Kidney (tissue), 14 donors: ENCODE measurements around the gene NEDD4L. TPM values are rescaled to one million over a fixed set of nuclear protein-coding genes. Genes with fewer than 3 reads are reported as not detected.
"Not testable (repeated sequence)": the region's sequence is repeated elsewhere in the genome, so short reads cannot be mapped to it uniquely, and the experiment has no call there.

Experiments
- DNase-seq, 5 donors: peaks; one replicate each; pipeline ENCODE4 v3.0.0-alpha.2; 2013 to 2020
- FAIRE-seq: peaks from 2 replicates; lab custom pipeline; 2012; peaks lifted over from hg19 to GRCh38; lab: Jason Lieb, UNC
- H3K27ac ChIP-seq, 2 donors: one replicate each; pipeline ENCODE4 v1.7.0; 2013; ENCODE audit warnings: low read depth in 2 of 2, low read length in 2 of 2, inconsistent platforms in 1 of 2
- H3K27me3 ChIP-seq: one replicate; pipeline ENCODE4 v1.7.1; 2013; ENCODE audit warnings: low read length, inconsistent platforms; ENCODE audit not compliant: control insufficient read depth, insufficient read depth
- H3K36me3 ChIP-seq, 3 donors: one replicate each; pipeline versions ENCODE4 v1.7.0 to v1.7.1; 2013; ENCODE audit warnings: low read length in 3 of 3, control low read depth in 1 of 3, inconsistent platforms in 1 of 3; ENCODE audit not compliant: insufficient read depth in 3 of 3, control insufficient read depth in 2 of 3
- H3K4me1 ChIP-seq, 3 donors: one replicate each; pipeline versions ENCODE4 v1.7.0 to v1.7.1; 2013; ENCODE audit warnings: low read length in 3 of 3, inconsistent platforms in 1 of 3, low read depth in 1 of 3; ENCODE audit not compliant: control insufficient read depth in 2 of 3, insufficient read depth in 2 of 3
- H3K4me3 ChIP-seq, 3 donors: one replicate each; pipeline versions ENCODE4 v1.7.0 to v1.8.1; 2013; ENCODE audit warnings: low read length in 3 of 3, control low read depth in 1 of 3, inconsistent platforms in 1 of 3
- H3K9ac ChIP-seq, 3 donors: one replicate each; pipeline versions ENCODE4 v1.7.0 to v1.7.1; 2013; ENCODE audit warnings: low read length in 3 of 3, control low read depth in 1 of 3, inconsistent platforms in 1 of 3
- H3K9me3 ChIP-seq, 3 donors: one replicate each; pipeline versions ENCODE4 v1.7.0 to v1.7.1; 2013; ENCODE audit warnings: low read length in 3 of 3, control low read depth in 1 of 3, inconsistent platforms in 1 of 3; ENCODE audit not compliant: control insufficient read depth in 2 of 3, insufficient read depth in 1 of 3
- CTCF ChIP-seq: IDR thresholded peaks from 3 replicates; pipeline ENCODE4 v1.5.1; 2012; ENCODE audit warnings: mild to moderate bottlenecking, moderate library complexity, borderline replicate concordance; ENCODE audit not compliant: insufficient read depth; ENCODE audit errors: extremely low read depth
- intact Hi-C: fragments of 100-400 bp; cut with DNase I; formaldehyde crosslinking; loops from one replicate; pipeline ENCODE4 v1.11.1; 2022
- polyA plus RNA-seq: library from polyadenylated mRNA; stranded (reverse); fragments of 350-450 nt; fragmentation: Illumina TruSeq; extraction: RNeasy Lipid Tissue Mini Kit (QIAGEN cat#74804); gene quantifications from one replicate; pipeline ENCODE4 v1.2.3, GENCODE V29; 2014; ENCODE audit warnings: low read depth, low replicate concordance; ENCODE audit not compliant: insufficient read depth
- total RNA-seq: library from RNA; stranded (reverse); fragmentation: NEBNext Ultra II Directional; extraction: Animal tissue kit (Norgen Biotek cat#: 25700); gene quantifications from one replicate; pipeline ENCODE4 v1.2.1, GENCODE V29; 2021
- donor health status: control.
- donor health status: control.
- donor health status: control.
- donor health status: control.
- donor health status: control.
- donor health status: DM: yes; HTN: yes; CAD: no.
- donor health status: Normal renal cell carcinoma (clear cell type).

The NEDD4L gene
- total and polyA plus RNA-seq, 2 donors from 2014 or later, result 90.8 to 95.7 TPM

- no peaks in the 10 kb centered on the region for H3K9me3 ChIP-seq
- no peak overlapping the region for H3K27ac ChIP-seq
- intact Hi-C loops, result no loop called here
- no peaks in the 10 kb centered on the region for H3K27me3 ChIP-seq
- FAIRE-seq, result no peak
- H3K36me3 ChIP-seq, result peaks cover under 1 to 52% (median 20%) of the 10 kb centered on the region in 3 donors
- TF ChIP-seq CTCF, result no peak
- no peak overlapping the region for H3K9ac ChIP-seq
- DNase-seq, result peak in 2 of 5 donors; percentile 48 to 87
- no peaks in the 10 kb centered on the region for H3K4me1 ChIP-seq
- no peak overlapping the region for H3K4me3 ChIP-seq
These were observed 334.7 kb downstream of the NEDD4L start for GRCh38 chr18:58378411-58379379.

DNA sequence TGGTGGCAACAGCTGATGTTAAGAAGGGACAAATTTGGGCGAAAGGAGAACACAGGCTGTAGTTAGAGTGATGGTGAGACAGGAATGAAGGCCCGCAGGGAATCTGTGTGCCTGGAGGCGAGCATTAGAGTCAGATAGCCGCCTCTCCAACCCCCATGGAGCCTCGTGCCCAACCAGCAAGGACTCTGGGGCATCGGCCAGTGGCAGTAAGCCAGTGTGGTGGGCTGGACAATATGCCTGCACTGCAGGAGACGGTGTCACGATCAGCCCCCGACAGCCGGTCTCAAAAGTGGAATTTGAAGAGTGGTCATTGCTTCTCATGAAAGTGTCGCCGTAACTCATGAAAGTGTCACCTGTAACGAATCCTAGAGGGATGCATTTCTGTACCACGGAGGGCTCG lies 335.4 kb downstream of the NEDD4L start:
- H3K4me1 ChIP-seq, result no peaks in the 10 kb centered on the region
- H3K27ac ChIP-seq, result no peak overlapping the region
- FAIRE-seq (no peak), DNase-seq (peak in 1 of 5 donors; percentile 48)
- H3K9me3 ChIP-seq, result no peaks in the 10 kb centered on the region
- H3K27me3 ChIP-seq, result no peaks in the 10 kb centered on the region
- no peak overlapping the region for H3K9ac ChIP-seq
- no peak overlapping the region for H3K4me3 ChIP-seq
- peaks cover 0 to 49% (median 20%) of the 10 kb centered on the region in 3 donors for H3K36me3 ChIP-seq
- TF ChIP-seq CTCF, result no peak
- intact Hi-C loops, result no loop called here

GRCh38 chr18:58380113-58380512 lies 336.1 kb downstream of the NEDD4L start:
- peak; percentile 23 for FAIRE-seq
- H3K9me3 ChIP-seq, H3K4me1 ChIP-seq, DNase-seq, H3K27ac ChIP-seq, H3K9ac ChIP-seq, intact Hi-C loops, H3K27me3 ChIP-seq, H3K4me3 ChIP-seq: not testable (repeated sequence)
- peaks cover 2 to 49% (median 21%) of the 10 kb centered on the region in 3 donors for H3K36me3 ChIP-seq

DNA sequence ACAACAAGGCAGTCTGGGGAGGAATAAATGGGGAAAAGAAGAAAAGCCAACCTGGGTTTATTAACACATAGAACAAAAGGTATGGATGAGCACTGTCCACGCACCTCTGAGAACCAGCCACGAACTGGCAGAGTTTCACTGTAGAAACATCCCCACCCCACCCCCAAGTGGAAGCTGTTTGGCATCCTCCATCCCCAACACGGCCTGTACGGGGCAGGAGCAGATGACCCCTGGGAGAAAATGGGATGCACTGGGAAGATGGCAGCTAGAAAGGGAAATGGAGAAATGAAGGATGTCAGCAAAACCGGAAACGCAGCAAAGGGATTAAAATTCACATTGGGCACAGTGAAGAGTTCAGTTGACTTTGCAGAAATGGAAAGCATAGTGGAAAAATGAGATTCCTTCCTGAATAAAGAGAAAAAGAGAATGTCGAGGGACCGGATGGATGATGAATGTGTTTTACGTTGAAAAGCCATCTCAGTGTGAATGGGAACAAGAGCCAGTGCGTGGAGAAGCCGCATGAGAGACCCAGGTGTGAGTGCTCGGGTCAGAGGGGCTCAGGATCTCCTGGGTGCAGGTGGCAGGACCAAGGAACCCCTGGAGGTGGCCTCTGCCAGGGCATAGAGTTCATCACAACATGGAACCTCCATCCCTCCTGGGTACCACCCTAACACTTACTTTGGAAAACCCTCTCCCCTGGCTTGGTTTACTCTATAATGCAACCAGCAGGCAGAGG lies 337.8 kb downstream of the NEDD4L start:
- no peak for FAIRE-seq
- H3K36me3 ChIP-seq, result peaks cover 2 to 49% (median 16%) of the 10 kb centered on the region in 3 donors
- TF ChIP-seq CTCF, result no peak

More for the DNA sequence above, 337.8 kb downstream of the NEDD4L start:
- no peak for DNase-seq
- Histone ChIP-seq H3K9me3 (no peaks in the 10 kb centered on the region), H3K9ac (no peak overlapping the region), H3K4me1 (no peaks in the 10 kb centered on the region), H3K4me3 (no peak overlapping the region), H3K27me3 (no peaks in the 10 kb centered on the region), H3K27ac (no peak overlapping the region)
- intact Hi-C loops, result no loop called here
